ENCODE data around the gene DNER. TPM values are rescaled to one million over a fixed set of nuclear protein-coding genes. Genes with fewer than 3 reads are reported as not detected.
"Not testable (repeated sequence)": the region's sequence is repeated elsewhere in the genome, so short reads cannot be mapped to it uniquely, and the experiment has no call there.

DNER gene
- total RNA-seq, 1 donor from 2014 or later = not detected

DNA sequence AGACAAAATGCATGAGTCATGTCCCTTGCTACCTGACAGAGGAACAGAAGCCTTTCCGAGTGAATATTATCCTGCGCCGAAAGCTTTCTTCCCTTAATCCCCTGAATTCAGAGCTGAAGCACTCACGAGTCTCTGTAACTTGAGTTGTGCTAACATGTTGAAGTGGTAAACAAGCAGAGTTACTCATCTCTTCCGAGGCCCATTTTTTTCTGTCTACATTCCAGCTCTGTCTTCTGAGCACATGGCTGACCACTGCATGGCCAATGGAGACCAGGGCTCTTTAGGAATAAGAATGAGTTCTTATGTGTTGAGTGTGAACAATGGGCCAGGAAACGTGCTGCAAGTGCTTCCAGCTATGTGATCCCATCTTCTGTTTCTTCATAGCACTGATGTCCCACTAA lies 370.2 kb downstream of the DNER start:
- Mint-ChIP-seq H3K27ac (no peak overlapping the region), H3K4me3 (no peak overlapping the region), H3K9me3 (peaks cover 2% of the 10 kb centered on the region), H3K4me1 (no peaks in the 10 kb centered on the region), H3K36me3 (ENCODE audit: low read depth) (no peaks in the 10 kb centered on the region), H3K27me3 (peaks cover 1% of the 10 kb centered on the region)
- TF ChIP-seq, protein P1, sequence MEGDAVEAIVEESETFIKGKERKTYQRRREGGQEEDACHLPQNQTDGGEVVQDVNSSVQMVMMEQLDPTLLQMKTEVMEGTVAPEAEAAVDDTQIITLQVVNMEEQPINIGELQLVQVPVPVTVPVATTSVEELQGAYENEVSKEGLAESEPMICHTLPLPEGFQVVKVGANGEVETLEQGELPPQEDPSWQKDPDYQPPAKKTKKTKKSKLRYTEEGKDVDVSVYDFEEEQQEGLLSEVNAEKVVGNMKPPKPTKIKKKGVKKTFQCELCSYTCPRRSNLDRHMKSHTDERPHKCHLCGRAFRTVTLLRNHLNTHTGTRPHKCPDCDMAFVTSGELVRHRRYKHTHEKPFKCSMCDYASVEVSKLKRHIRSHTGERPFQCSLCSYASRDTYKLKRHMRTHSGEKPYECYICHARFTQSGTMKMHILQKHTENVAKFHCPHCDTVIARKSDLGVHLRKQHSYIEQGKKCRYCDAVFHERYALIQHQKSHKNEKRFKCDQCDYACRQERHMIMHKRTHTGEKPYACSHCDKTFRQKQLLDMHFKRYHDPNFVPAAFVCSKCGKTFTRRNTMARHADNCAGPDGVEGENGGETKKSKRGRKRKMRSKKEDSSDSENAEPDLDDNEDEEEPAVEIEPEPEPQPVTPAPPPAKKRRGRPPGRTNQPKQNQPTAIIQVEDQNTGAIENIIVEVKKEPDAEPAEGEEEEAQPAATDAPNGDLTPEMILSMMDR (IDR thresholded peaks at IDR 0.05) = no peak
- DNase-seq (no peak), ATAC-seq (ENCODE audit: low read depth) (no peak)
- ChIA-PET POLR2A (no interaction called here), CTCF (no interaction called here)
- intact Hi-C loops (cut with micrococcal nuclease) = no loop called here

DNA sequence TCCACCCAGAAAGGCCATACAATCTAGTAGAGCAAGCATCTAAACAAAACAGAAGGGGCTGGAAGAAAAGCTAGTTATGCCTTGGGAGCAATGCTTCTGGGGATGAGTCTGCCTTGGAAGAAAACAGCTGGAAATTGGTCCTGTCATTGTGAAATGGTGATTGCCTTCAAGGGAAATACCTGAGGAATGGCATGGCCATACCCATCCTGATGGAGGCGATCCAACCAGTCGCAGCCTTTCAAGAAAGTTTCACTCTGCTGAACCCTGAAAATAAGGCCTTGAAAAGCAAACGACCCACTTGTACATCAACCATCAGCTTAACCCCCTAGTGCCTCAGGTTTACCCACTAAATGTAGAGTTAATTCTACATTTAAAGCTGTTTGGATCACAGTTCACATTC lies 370.7 kb downstream of the DNER start:
- ChIA-PET POLR2A (no interaction called here), CTCF (no interaction called here)
- H3K27me3 Mint-ChIP-seq = peaks cover 1% of the 10 kb centered on the region
- TF ChIP-seq, protein P1 (IDR thresholded peaks at IDR 0.05) = no peak
- H3K27ac Mint-ChIP-seq = no peak overlapping the region
- H3K4me3 Mint-ChIP-seq = no peak overlapping the region
- H3K9me3 Mint-ChIP-seq = no peaks in the 10 kb centered on the region
- H3K4me1 Mint-ChIP-seq = no peaks in the 10 kb centered on the region
- intact Hi-C loops (cut with micrococcal nuclease) = no loop called here
- DNase-seq (no peak), ATAC-seq (ENCODE audit: low read depth) (no peak)
- no peaks in the 10 kb centered on the region for H3K36me3 Mint-ChIP-seq (ENCODE audit: low read depth)

DNA sequence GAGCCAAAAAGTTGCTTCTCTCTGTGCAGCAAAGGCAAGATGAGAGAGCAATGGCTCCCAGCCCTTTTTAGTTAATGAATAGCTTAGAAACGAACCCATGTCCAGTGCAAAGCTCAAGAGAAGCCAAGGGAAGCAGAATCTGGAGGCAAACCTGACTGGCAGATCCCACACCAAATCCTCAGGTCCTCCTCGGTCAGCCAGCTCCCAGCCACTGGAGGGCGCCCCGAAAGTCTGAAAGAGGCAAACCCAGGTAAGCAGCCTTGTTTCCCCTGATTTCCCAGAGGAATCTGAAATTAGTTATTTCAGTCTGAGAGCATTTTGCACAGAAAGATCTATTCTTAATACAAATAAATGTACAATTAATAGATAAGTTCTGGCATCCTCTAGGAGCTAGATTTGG lies 372.0 kb downstream of the DNER start:
- ATAC-seq (ENCODE audit: low read depth) = no peak
- H3K4me3 Mint-ChIP-seq = no peak overlapping the region
- intact Hi-C loops (cut with micrococcal nuclease) = no loop called here
- DNase-seq = no peak
- no peaks in the 10 kb centered on the region for H3K36me3 Mint-ChIP-seq (ENCODE audit: low read depth)
- no peaks in the 10 kb centered on the region for H3K9me3 Mint-ChIP-seq
- no peaks in the 10 kb centered on the region for H3K4me1 Mint-ChIP-seq
- no peak overlapping the region for H3K27ac Mint-ChIP-seq
- ChIA-PET POLR2A (no interaction called here), CTCF (no interaction called here)
- TF ChIP-seq, protein P1 (IDR thresholded peaks at IDR 0.05) = no peak
- H3K27me3 Mint-ChIP-seq = peaks cover 1% of the 10 kb centered on the region

DNA sequence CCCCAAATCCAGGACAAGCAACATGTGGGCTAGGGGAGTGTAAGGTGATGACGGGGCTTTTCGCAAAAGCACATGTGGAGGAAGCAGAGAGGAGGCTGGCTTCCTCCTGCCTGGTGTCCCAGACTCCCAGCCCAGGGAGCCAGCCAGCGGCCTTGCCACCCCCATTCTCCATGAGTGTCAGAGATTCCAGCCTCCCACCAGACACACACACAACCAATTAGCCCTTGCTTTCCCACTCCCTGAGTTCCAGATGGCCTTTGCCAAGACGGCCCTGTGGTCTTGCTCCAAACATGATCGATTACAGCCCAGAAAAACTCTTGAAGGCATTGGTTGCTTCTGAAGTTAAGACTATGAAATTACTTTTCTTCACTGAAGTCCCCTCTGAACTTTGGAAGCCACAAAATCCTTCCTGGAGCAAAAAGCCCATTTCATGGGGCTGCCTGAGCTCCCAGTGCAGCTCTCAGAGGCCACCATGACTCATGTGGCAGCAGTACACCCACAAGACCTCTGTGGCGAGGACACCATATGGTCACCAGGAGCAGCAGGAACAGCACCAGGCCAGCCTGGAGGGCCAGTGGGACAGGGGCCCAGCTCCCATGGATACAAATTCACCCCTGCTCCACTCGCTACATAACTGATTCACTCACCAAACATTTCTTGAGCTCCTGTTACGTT lies 374.1 kb downstream of the DNER start:
- Mint-ChIP-seq H3K36me3 (ENCODE audit: low read depth) (no peaks in the 10 kb centered on the region), H3K4me3 (no peak overlapping the region), H3K4me1 (no peaks in the 10 kb centered on the region), H3K27ac (no peak overlapping the region), H3K9me3 (no peaks in the 10 kb centered on the region), H3K27me3 (peaks cover 1% of the 10 kb centered on the region)
- CTCF ChIA-PET = interaction anchor here (1.6 kb wide), 1 partner anchor 246 kb away, joined by 3 read pairs; no protein-coding TSS in a partner anchor
- ATAC-seq (ENCODE audit: low read depth) (no peak), DNase-seq (no peak)
- TF ChIP-seq, protein P1 (IDR thresholded peaks at IDR 0.05) = no peak
- POLR2A ChIA-PET = no interaction called here
- intact Hi-C loops (cut with micrococcal nuclease) = no loop called here

DNA sequence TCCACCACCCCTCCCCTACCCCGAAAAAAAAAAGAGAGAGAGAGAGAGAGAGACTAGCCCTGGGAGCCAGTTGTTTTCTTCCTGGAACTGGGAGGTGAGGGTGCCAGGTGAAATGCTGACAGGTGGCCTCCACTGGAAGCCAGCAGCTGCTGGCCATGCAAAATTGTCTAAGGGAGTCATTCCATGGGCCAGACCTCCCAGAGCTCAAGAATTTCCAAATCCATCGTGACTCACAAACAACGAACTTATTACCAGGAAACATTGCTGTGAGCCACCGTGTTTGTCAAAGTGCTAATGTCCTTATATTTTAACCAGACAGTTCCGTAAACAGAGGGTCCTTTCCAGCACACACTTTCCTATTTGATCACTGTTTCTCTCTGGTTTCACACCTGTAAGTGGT lies 374.7 kb downstream of the DNER start:
- ChIA-PET CTCF (no interaction called here), POLR2A (no interaction called here)
- DNase-seq (no peak), ATAC-seq (ENCODE audit: low read depth) (no peak)
- TF ChIP-seq, protein P1 (IDR thresholded peaks at IDR 0.05) = no peak
- no peaks in the 10 kb centered on the region for H3K9me3 Mint-ChIP-seq
- intact Hi-C loops (cut with micrococcal nuclease) = no loop called here
- H3K4me3 Mint-ChIP-seq = no peak overlapping the region
- H3K36me3 Mint-ChIP-seq (ENCODE audit: low read depth) = no peaks in the 10 kb centered on the region
- no peaks in the 10 kb centered on the region for H3K27me3 Mint-ChIP-seq
- H3K27ac Mint-ChIP-seq = no peak overlapping the region
- H3K4me1 Mint-ChIP-seq = no peaks in the 10 kb centered on the region

DNA sequence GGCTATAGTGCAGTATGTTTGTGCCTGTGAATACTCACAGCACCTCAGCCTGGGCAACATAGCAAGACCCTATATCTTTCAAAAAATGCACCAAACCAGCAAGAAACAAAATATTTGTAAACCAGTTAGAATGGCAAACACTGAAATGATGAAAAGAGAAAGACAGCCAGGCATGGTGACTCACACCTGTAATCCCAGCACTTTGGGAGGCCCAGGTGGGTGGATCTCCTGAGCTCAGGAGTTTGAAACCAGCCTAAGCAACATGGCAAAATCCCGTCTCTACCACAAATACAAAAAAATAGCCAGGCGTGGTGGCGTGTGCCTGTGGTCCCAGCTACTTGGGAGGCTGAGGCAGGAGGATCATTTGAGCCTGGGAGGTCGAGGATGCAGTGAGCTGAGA lies 375.2 kb downstream of the DNER start:
- H3K36me3 Mint-ChIP-seq (ENCODE audit: low read depth); DNase-seq; H3K9me3 Mint-ChIP-seq; ATAC-seq (ENCODE audit: low read depth); POLR2A ChIA-PET; H3K4me3 Mint-ChIP-seq; H3K4me1 Mint-ChIP-seq; H3K27ac Mint-ChIP-seq; CTCF ChIA-PET; H3K27me3 Mint-ChIP-seq; intact Hi-C loops (cut with micrococcal nuclease): not testable (repeated sequence)
